ENCODE data around the gene TMEM170B.

TMEM170B gene

GRCh38 chr6:11616200-11616611, 78.7 kb downstream of the TMEM170B start:
- no peak for DNase-seq (ENCODE audit: low read depth)

- DNase-seq (ENCODE audit: low read depth) = no peak
These were observed 81.0 kb downstream of the TMEM170B start for GRCh38 chr6:11618533-11618932.

GRCh38 chr6:11621119-11621518, 83.6 kb downstream of the TMEM170B start:
- no peak for DNase-seq (ENCODE audit: low read depth)

GRCh38 chr6:11622156-11622555, 84.6 kb downstream of the TMEM170B start:
- DNase-seq (ENCODE audit: low read depth) = no peak

- DNase-seq (ENCODE audit: low read depth) = no peak
These were observed 85.7 kb downstream of the TMEM170B start for GRCh38 chr6:11623272-11623671.

GRCh38 chr6:11625302-11625701, 87.8 kb downstream of the TMEM170B start:
- DNase-seq (ENCODE audit: low read depth) = no peak

- no peak for DNase-seq (ENCODE audit: low read depth)
These were observed 88.8 kb downstream of the TMEM170B start for GRCh38 chr6:11626356-11626755.

- DNase-seq (ENCODE audit: low read depth) = no peak
These were observed 91.0 kb downstream of the TMEM170B start for GRCh38 chr6:11628562-11628961.

GRCh38 chr6:11631008-11631407, 93.5 kb downstream of the TMEM170B start:
- DNase-seq (ENCODE audit: low read depth) = no peak

GRCh38 chr6:11631539-11631938, 94.0 kb downstream of the TMEM170B start:
- DNase-seq (ENCODE audit: low read depth) = no peak

- DNase-seq (ENCODE audit: low read depth) = no peak
These were observed 94.7 kb downstream of the TMEM170B start for GRCh38 chr6:11632231-11632630.

GRCh38 chr6:11632795-11633511, 95.4 kb downstream of the TMEM170B start:
- DNase-seq (ENCODE audit: low read depth) = no peak
